MCF 10A (cell line): ENCODE results near the gene ZFP36L2. TPM values are rescaled to one million over a fixed set of nuclear protein-coding genes. Genes with fewer than 3 reads are reported as not detected.

ENCODE experiments used
- BruUV-seq: library from RNA; stranded (reverse); fragments of 400-500 nt; replicated peaks from 2 replicates; lab custom pipeline; 2021; lab: Mats Ljungman, UMichigan
- CTCF ChIA-PET: fragments of 300-600 bp; sonication (Branson Sonifier 250); formaldehyde crosslinking; extraction: SDS; loops from one replicate; lab custom pipeline; 2021; ENCODE audit warnings: antibody characterized with exemption, inconsistent platforms; lab: Yijun Ruan, JAX
- POLR2A ChIA-PET: fragments of 300-600, 350-650 bp; sonication (Branson Sonifier 250); formaldehyde crosslinking; extraction: SDS; loops from one replicate; lab custom pipeline; 2020; ENCODE audit warnings: antibody characterized with exemption, inconsistent platforms; lab: Yijun Ruan, JAX
- DNase-seq: peaks from one replicate; pipeline ENCODE4 v3.0.0-alpha.2; 2018; ENCODE audit not compliant: unreplicated experiment
- H3K27ac Mint-ChIP-seq: one replicate; pipeline ENCODE4 v1.8.0; 2022; ENCODE audit warnings: mild to moderate bottlenecking, low read depth, mixed read lengths; ENCODE audit not compliant: unreplicated experiment
- H3K27me3 Mint-ChIP-seq: one replicate; pipeline ENCODE4 v1.8.0; 2022; ENCODE audit warnings: mixed read lengths; ENCODE audit not compliant: insufficient read depth, unreplicated experiment
- H3K36me3 Mint-ChIP-seq: one replicate; pipeline ENCODE4 v1.8.0; 2022; ENCODE audit warnings: mild to moderate bottlenecking, moderate library complexity, mixed read lengths; ENCODE audit not compliant: insufficient read depth, unreplicated experiment
- H3K4me1 Mint-ChIP-seq: one replicate; pipeline ENCODE4 v1.8.0; 2022; ENCODE audit warnings: mixed read lengths; ENCODE audit not compliant: insufficient read depth, unreplicated experiment
- H3K4me3 Mint-ChIP-seq: one replicate; pipeline ENCODE4 v1.8.0; 2022; ENCODE audit warnings: mild to moderate bottlenecking, moderate library complexity, mixed read lengths; ENCODE audit not compliant: unreplicated experiment
- H3K9me3 Mint-ChIP-seq: one replicate; pipeline ENCODE4 v1.8.0; 2022; ENCODE audit warnings: mixed read lengths; ENCODE audit not compliant: unreplicated experiment
- CTCF ChIP-seq: fragments of 200-600 bp; IDR thresholded peaks from one replicate; pipeline ENCODE4 v1.8.0; 2022; ENCODE audit warnings: antibody characterized with exemption, mild to moderate bottlenecking; ENCODE audit not compliant: unreplicated experiment
- intact Hi-C: fragments of 100-400 bp; cut with micrococcal nuclease; formaldehyde crosslinking; loops from 2 replicates; pipeline ENCODE4 v1.14.1; 2022
- total RNA-seq: library from RNA; stranded (reverse); gene quantifications from 2 replicates; pipeline ENCODE4 v1.2.3, GENCODE V29; 2022

Gene ZFP36L2
- total RNA-seq, 1 experiment from 2014 or later: 162 TPM

- Mint-ChIP-seq H3K27me3 (no peaks in the 10 kb centered on the region), H3K4me1 (no peaks in the 10 kb centered on the region), H3K27ac (no peak overlapping the region), H3K4me3 (no peak overlapping the region), H3K9me3 (no peaks in the 10 kb centered on the region), H3K36me3 (peaks cover 13% of the 10 kb centered on the region)
- no peak for DNase-seq
- TF ChIP-seq CTCF: no peak
- intact Hi-C loops: no loop called here
- CTCF ChIA-PET: interaction anchor here (1.3 kb wide), 1 partner anchor 21 kb away, joined by 8 read pairs; no protein-coding TSS in a partner anchor
- no TSS peak for BruUV-seq
- POLR2A ChIA-PET: interaction anchor here (1.0 kb wide), 1 partner anchor 287 kb away, joined by 3 read pairs; no protein-coding TSS in a partner anchor
These were observed 23.6 kb upstream of the ZFP36L2 start for GRCh38 chr2:43250015-43250414.

DNA sequence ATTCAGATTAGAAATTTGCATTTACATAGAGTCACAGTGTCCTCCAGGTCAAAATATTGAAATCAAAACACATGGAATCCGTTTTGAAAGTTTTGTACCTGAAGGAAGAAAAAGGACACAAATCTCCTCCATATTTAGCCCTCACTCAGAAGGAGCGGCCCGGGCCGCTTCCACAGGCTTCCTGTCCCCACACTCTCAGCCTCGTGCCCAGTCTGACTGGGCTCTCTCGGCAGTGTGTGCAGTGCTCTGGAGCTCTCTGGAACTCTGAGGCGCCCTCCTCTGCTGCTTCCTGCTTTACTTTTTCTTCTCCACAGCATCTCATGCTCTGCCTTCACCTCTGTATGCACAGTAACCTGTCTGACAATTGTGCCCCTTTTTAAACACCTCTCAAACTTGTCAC is 22.2 kb upstream of the ZFP36L2 start:
- H3K4me1 Mint-ChIP-seq: no peaks in the 10 kb centered on the region
- ChIA-PET POLR2A (no interaction called here), CTCF (interaction anchor here (0.9 kb wide), 1 partner anchor 214 kb away, joined by 3 read pairs; no protein-coding TSS in a partner anchor)
- no TSS peak for BruUV-seq
- no peaks in the 10 kb centered on the region for H3K27me3 Mint-ChIP-seq
- H3K4me3 Mint-ChIP-seq: no peak overlapping the region
- H3K27ac Mint-ChIP-seq: no peak overlapping the region
- no peak for TF ChIP-seq CTCF
- DNase-seq: no peak
- no peaks in the 10 kb centered on the region for H3K9me3 Mint-ChIP-seq
- H3K36me3 Mint-ChIP-seq: peaks cover 19% of the 10 kb centered on the region
- intact Hi-C loops: no loop called here

DNA sequence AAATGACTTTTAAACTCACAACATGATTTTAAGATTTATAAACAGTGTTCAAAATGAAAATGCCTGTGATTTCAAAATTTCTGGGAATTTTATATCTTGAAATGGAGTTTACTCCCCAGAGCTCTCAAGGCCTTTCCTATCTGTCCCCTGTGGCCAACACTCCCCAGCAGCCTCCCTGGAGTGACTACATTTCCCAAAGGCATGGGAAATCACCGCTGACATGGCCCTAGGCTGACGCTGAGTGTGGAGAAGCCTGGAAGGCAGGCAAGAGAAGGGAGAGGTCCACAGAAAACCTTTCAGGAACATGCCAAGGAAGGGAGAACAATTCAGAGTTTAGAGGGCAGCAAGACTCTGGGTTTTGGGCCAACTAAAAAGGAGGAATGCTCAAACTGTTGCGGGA is 20.2 kb upstream of the ZFP36L2 start:
- ChIA-PET POLR2A (interaction anchor here (1.0 to 1.7 kb wide), 2 partner anchors 20 to 295 kb away, joined by 4 to 5 read pairs; partner anchors contain the start of gene ZFP36L2), CTCF (interaction anchor here (0.6 to 2.1 kb wide), 3 partner anchors 17 to 311 kb away, joined by 4 to 8 read pairs (median 6); no protein-coding TSS in a partner anchor)
- no TSS peak for BruUV-seq
- peaks cover 25% of the 10 kb centered on the region for H3K36me3 Mint-ChIP-seq
- no peak for TF ChIP-seq CTCF
- no peaks in the 10 kb centered on the region for H3K4me1 Mint-ChIP-seq
- no peaks in the 10 kb centered on the region for H3K27me3 Mint-ChIP-seq
- intact Hi-C loops: no loop called here
- no peaks in the 10 kb centered on the region for H3K9me3 Mint-ChIP-seq
- H3K4me3 Mint-ChIP-seq: no peak overlapping the region
- H3K27ac Mint-ChIP-seq: no peak overlapping the region
- no peak for DNase-seq

GRCh38 chr2:43241558-43241957 is 15.2 kb upstream of the ZFP36L2 start:
- H3K4me3 Mint-ChIP-seq: no peak overlapping the region
- DNase-seq: no peak
- ChIA-PET CTCF (interaction anchor here (0.7 kb wide), 1 partner anchor 296 kb away, joined by 3 read pairs; no protein-coding TSS in a partner anchor), POLR2A (no interaction called here)
- H3K4me1 Mint-ChIP-seq: peaks cover 9% of the 10 kb centered on the region
- H3K27ac Mint-ChIP-seq: no peak overlapping the region
- no peaks in the 10 kb centered on the region for H3K9me3 Mint-ChIP-seq
- no TSS peak for BruUV-seq
- H3K36me3 Mint-ChIP-seq: peaks cover 12% of the 10 kb centered on the region
- no peaks in the 10 kb centered on the region for H3K27me3 Mint-ChIP-seq
- TF ChIP-seq CTCF: no peak
- intact Hi-C loops: no loop called here
